Measurements from ENCODE around the gene USP46. TPM values are rescaled to one million over a fixed set of nuclear protein-coding genes. Genes with fewer than 3 reads are reported as not detected.

Gene USP46
- total and polyA plus RNA-seq, 2 of the 8 experiments (the other 6 are each of a cell fraction or from before 2014, with no cell fraction given) = 10.6 to 62.4 TPM

- H3K4me2 ChIP-seq (ENCODE audit: insufficient read depth in 1 of 2, low read depth in 2 of 2, low read length in 2 of 2) = no peak overlapping the region
- no peak overlapping the region for H2BK15ac ChIP-seq (ENCODE audit: low read length)
- FAIRE-seq (no peak), DNase-seq (ENCODE audit: low read depth in 1 of 2, low spot score in 2 of 2) (no peak)
- H4K91ac ChIP-seq (replicated peaks; ENCODE audit: insufficient read length, low read length) = peak overlapping the region; percentile 22
- H2BK5ac ChIP-seq (ENCODE audit: low read depth, low read length) = no peak overlapping the region
- no peaks in the 10 kb centered on the region for H3K9me3 ChIP-seq (ENCODE audit: insufficient read depth in 2 of 2, low read depth in 1 of 2, low read length in 1 of 2)
- H3K4me1 ChIP-seq (replicated peaks in 1 of 4; ENCODE audit: control insufficient read depth in 3 of 4, insufficient read depth in 4 of 4, low read length in 3 of 4) = peaks cover 0 to 5% (median 4%) of the 10 kb centered on the region in 4 experiments; a peak in 2 of 7 replicates
- H4K8ac ChIP-seq (ENCODE audit: extremely low read depth, insufficient read depth, low read length) = no peak overlapping the region
- no peak overlapping the region for H2BK12ac ChIP-seq (ENCODE audit: low read depth, low read length)
- H2BK20ac ChIP-seq (ENCODE audit: low read length) = no peak overlapping the region
- no peaks in the 10 kb centered on the region for H3K79me1 ChIP-seq (ENCODE audit: low read depth, low read length)
- no peak overlapping the region for H3K14ac ChIP-seq (ENCODE audit: insufficient read length)
- H3K56ac ChIP-seq (replicated peaks; ENCODE audit: insufficient read length, low read depth, low read length) = no peak overlapping the region
- H2AK5ac ChIP-seq (ENCODE audit: low read depth, low read length) = no peak overlapping the region
- CTCF ChIA-PET (ENCODE audit: partially characterized antibody) = interaction anchor here (1.9 to 2.4 kb wide), 2 partner anchors 14 to 29 kb away, joined by 8 to 10 read pairs; no protein-coding TSS in a partner anchor
- POLR2A ChIA-PET (ENCODE audit: partially characterized antibody) = no interaction called here
- H3K23me2 ChIP-seq (ENCODE audit: low read depth, low read length) = no peaks in the 10 kb centered on the region
- H3K27me3 ChIP-seq (replicated peaks in 1 of 4; ENCODE audit: control insufficient read depth in 3 of 4, extremely low read depth in 1 of 4, insufficient read depth in 3 of 4, low read length in 3 of 4) = no peaks in the 10 kb centered on the region
- H3K9ac ChIP-seq (replicated peaks in 1 of 4; ENCODE audit: extremely low read depth in 1 of 4, low read depth in 3 of 4, low read length in 3 of 4) = no peak overlapping the region
- no peak overlapping the region for H3K4me3 ChIP-seq (ENCODE audit: extremely low read depth in 1 of 4, insufficient read depth in 2 of 4, low read depth in 3 of 4, low read length in 4 of 4)
- no peaks in the 10 kb centered on the region for H4K20me1 ChIP-seq (replicated peaks in 1 of 2; ENCODE audit: control insufficient read depth in 1 of 2, insufficient read depth in 2 of 2, low read length in 2 of 2)
- H3K79me2 ChIP-seq (ENCODE audit: control insufficient read depth in 1 of 2, insufficient read depth in 2 of 2, low read length in 2 of 2) = no peaks in the 10 kb centered on the region
- no peaks in the 10 kb centered on the region for H3K36me3 ChIP-seq (ENCODE audit: control insufficient read depth in 2 of 4, insufficient read depth in 4 of 4, low read length in 3 of 4)
- H3K27ac ChIP-seq (ENCODE audit: low read depth, low read length) = no peak overlapping the region
- no peak overlapping the region for H2BK120ac ChIP-seq (replicated peaks; ENCODE audit: low read depth, low read length)
- no peak overlapping the region for H3K23ac ChIP-seq (ENCODE audit: insufficient read length)
- H3K4ac ChIP-seq (replicated peaks; ENCODE audit: insufficient read length, low read depth, low read length) = no peak overlapping the region
- no peak overlapping the region for H2AFZ ChIP-seq (ENCODE audit: low read length)
- 69% methylated on average over 1 of the region's 1 CpG; no CpG with 5 or more reads in 1 of the 2 experiments for WGBS, 2 experiments (ENCODE audit: extremely low coverage in 1 of 2, insufficient coverage in 1 of 2, insufficient read length in 1 of 2, insufficient replicate concordance in 2 of 2, low coverage in 1 of 2, low lambda C conversion rate in 2 of 2, missing lambda C conversion rate in 1 of 2)
- no peak overlapping the region for H4K5ac ChIP-seq (ENCODE audit: insufficient read length, low read depth, low read length)
- no peak overlapping the region for H3K18ac ChIP-seq (ENCODE audit: extremely low read depth, low read length)
- no peak for TF ChIP-seq CHD1 (IDR thresholded peaks at IDR 0.05; ENCODE audit: low read depth, low read length)
- TF ChIP-seq POLR2AphosphoS5 (IDR thresholded peaks at IDR 0.05; ENCODE audit: low read depth, low read length) = no peak
- no peak for TF ChIP-seq CEBPB (IDR thresholded peaks at IDR 0.05; ENCODE audit: low read depth, low read length)
- no peak for TF ChIP-seq ZNF274 (IDR thresholded peaks at IDR 0.05; ENCODE audit: borderline replicate concordance, extremely low read depth, low read length)
- TF ChIP-seq BACH1 (IDR thresholded peaks at IDR 0.05; ENCODE audit: low read length) = no peak
- TF ChIP-seq BRCA1 (IDR thresholded peaks at IDR 0.05; ENCODE audit: low read depth, low read length) = no peak
- TF ChIP-seq HDAC6 (IDR thresholded peaks at IDR 0.05; ENCODE audit: low read depth, low read length) = no peak
- no peak for TF ChIP-seq SAP30 (IDR thresholded peaks at IDR 0.05; ENCODE audit: insufficient read depth, insufficient replicate concordance, low read length)
- TF ChIP-seq BCL11A (IDR thresholded peaks at IDR 0.05; ENCODE audit: low read depth in 2 of 2, low read length in 2 of 2) = no peak
These were observed 85.5 kb downstream of the USP46 start for GRCh38 chr4:52573551-52573950.
